LNCaP clone FGC (cell line): Measurements from ENCODE around the gene HS1BP3.

Experiments used
- DNase-seq: peaks from one replicate; pipeline ENCODE4 v3.0.0-alpha.2; 2011; ENCODE audit warnings: low read depth
- H3K4me3 ChIP-seq: 2 replicates; pipeline ENCODE4 v1.5.1; 2011; ENCODE audit warnings: mild to moderate bottlenecking, low read depth, low read length, control low read depth
- CTCF ChIP-seq: IDR thresholded peaks from 2 replicates; pipeline ENCODE4 v1.5.1; 2012; ENCODE audit warnings: mild to moderate bottlenecking; ENCODE audit not compliant: control insufficient read depth, insufficient read depth; ENCODE audit errors: extremely low read depth

The HS1BP3 gene

GRCh38 chr2:20576598-20577115 is 74.2 kb downstream of the HS1BP3 start:
- peak; percentile 44 for DNase-seq
- no peak for TF ChIP-seq CTCF
- no peak overlapping the region for H3K4me3 ChIP-seq

- TF ChIP-seq CTCF, result no peak
- no peak overlapping the region for H3K4me3 ChIP-seq
- DNase-seq, result no peak
Observed at GRCh38 chr2:20575935-20576597, 74.8 kb downstream of the HS1BP3 start.

GRCh38 chr2:20575414-20575813 is 75.5 kb downstream of the HS1BP3 start:
- no peak for DNase-seq
- H3K4me3 ChIP-seq, result no peak overlapping the region
- TF ChIP-seq CTCF, result no peak

GRCh38 chr2:20574930-20575329 is 76.0 kb downstream of the HS1BP3 start:
- TF ChIP-seq CTCF, result no peak
- DNase-seq, result no peak
- H3K4me3 ChIP-seq, result no peak overlapping the region

- DNase-seq, result no peak
- H3K4me3 ChIP-seq, result no peak overlapping the region
- TF ChIP-seq CTCF, result no peak
Observed at GRCh38 chr2:20574423-20574911, 76.4 kb downstream of the HS1BP3 start.

- H3K4me3 ChIP-seq, result no peak overlapping the region
- DNase-seq, result no peak
- TF ChIP-seq CTCF, result no peak
Observed at GRCh38 chr2:20573620-20574422, 77.1 kb downstream of the HS1BP3 start.

GRCh38 chr2:20572221-20572620 is 78.7 kb downstream of the HS1BP3 start:
- no peak for TF ChIP-seq CTCF
- DNase-seq, result no peak

More at GRCh38 chr2:20572221-20572620, 78.7 kb downstream of the HS1BP3 start:
- no peak overlapping the region for H3K4me3 ChIP-seq
